GM20000 (cell line): ENCODE measurements around the gene GUCY2C.
A peak's percentile ranks its signal among the peaks of the same experiment; 100 is the strongest.

Experiments used
- DNase-seq: peaks from one replicate; pipeline ENCODE4 v3.0.0; 2012; ENCODE audit warnings: low spot score
- CTCF ChIP-seq: IDR thresholded peaks from 2 replicates; pipeline ENCODE4 v1.5.1; 2012; ENCODE audit warnings: mild to moderate bottlenecking, control low read depth; ENCODE audit errors: extremely low read depth, missing control alignments

Gene GUCY2C

GRCh38 chr12:14628771-14629170 lies 67.6 kb downstream of the GUCY2C start:
- no peak for DNase-seq
- TF ChIP-seq CTCF: no peak

GRCh38 chr12:14621826-14622225 lies 74.6 kb downstream of the GUCY2C start:
- no peak for TF ChIP-seq CTCF
- DNase-seq: peak; percentile 29

- TF ChIP-seq CTCF: no peak
- no peak for DNase-seq
Measured at GRCh38 chr12:14619741-14620501, 76.5 kb downstream of the GUCY2C start.

- TF ChIP-seq CTCF: no peak
Measured at GRCh38 chr12:14618983-14619382, 77.4 kb downstream of the GUCY2C start.

GRCh38 chr12:14614704-14615121 lies 81.7 kb downstream of the GUCY2C start:
- peak; percentile 30 for DNase-seq
- no peak for TF ChIP-seq CTCF

More at GRCh38 chr12:14618983-14619382, 77.4 kb downstream of the GUCY2C start:
- DNase-seq: no peak

GRCh38 chr12:14613718-14614117 lies 82.7 kb downstream of the GUCY2C start:
- TF ChIP-seq CTCF: no peak
- DNase-seq: peak; percentile 68

- DNase-seq: no peak
Measured at GRCh38 chr12:14612898-14613445, 83.4 kb downstream of the GUCY2C start.

More at GRCh38 chr12:14612898-14613445, 83.4 kb downstream of the GUCY2C start:
- no peak for TF ChIP-seq CTCF
